DOHH2 (cell line): ENCODE results near the gene VWA3B.

Experiments used
- CTCF ChIP-seq: fragments of 200-600 bp; sonication (generic); IDR thresholded peaks from one replicate; pipeline ENCODE4 v1.5.1; 2014; ENCODE audit warnings: antibody characterized with exemption, mild to moderate bottlenecking, low read depth, low read length; ENCODE audit not compliant: poor library complexity, severe bottlenecking
- EZH2phosphoT487 ChIP-seq: fragments of 200-600 bp; sonication (generic); IDR thresholded peaks from 2 replicates; pipeline ENCODE4 v1.6.1; 2017; ENCODE audit warnings: borderline replicate concordance, mild to moderate bottlenecking, antibody characterized with exemption, low read length, moderate library complexity, mixed read lengths

- no peak for TF ChIP-seq CTCF
- TF ChIP-seq EZH2phosphoT487: no peak
Measured at GRCh38 chr2:98148595-98149332, 61.8 kb downstream of the VWA3B start.
